Body of pancreas (tissue), 4 donors: ENCODE results near the gene CTCF.

Experiments used
- POLR2A ChIP-seq, 3 donors: fragments of 450-650 bp; IDR thresholded peaks; one replicate each; pipeline ENCODE4 v1.6.1; 2016; ENCODE audit warnings: antibody characterized with exemption in 3 of 3, mild to moderate bottlenecking in 2 of 3
- TF ChIP-seq, protein P1 (sequence below), 7 experiments: fragments of 450-650 bp in 4 of 7; fragments of 200-600 bp in 3 of 7; sonication (generic) in 3 of 7; IDR thresholded peaks; one replicate each; pipeline ENCODE4 v1.5.1; 2016 to 2019; ENCODE audit warnings: antibody characterized with exemption in 7 of 7

GRCh38 chr16:67534431-67534830, 27.9 kb upstream of the CTCF start:
- TF ChIP-seq, protein P1, sequence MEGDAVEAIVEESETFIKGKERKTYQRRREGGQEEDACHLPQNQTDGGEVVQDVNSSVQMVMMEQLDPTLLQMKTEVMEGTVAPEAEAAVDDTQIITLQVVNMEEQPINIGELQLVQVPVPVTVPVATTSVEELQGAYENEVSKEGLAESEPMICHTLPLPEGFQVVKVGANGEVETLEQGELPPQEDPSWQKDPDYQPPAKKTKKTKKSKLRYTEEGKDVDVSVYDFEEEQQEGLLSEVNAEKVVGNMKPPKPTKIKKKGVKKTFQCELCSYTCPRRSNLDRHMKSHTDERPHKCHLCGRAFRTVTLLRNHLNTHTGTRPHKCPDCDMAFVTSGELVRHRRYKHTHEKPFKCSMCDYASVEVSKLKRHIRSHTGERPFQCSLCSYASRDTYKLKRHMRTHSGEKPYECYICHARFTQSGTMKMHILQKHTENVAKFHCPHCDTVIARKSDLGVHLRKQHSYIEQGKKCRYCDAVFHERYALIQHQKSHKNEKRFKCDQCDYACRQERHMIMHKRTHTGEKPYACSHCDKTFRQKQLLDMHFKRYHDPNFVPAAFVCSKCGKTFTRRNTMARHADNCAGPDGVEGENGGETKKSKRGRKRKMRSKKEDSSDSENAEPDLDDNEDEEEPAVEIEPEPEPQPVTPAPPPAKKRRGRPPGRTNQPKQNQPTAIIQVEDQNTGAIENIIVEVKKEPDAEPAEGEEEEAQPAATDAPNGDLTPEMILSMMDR (IDR thresholded peaks at IDR 0.05): no peak
- no peak for TF ChIP-seq POLR2A (IDR thresholded peaks at IDR 0.05)
